Vagina (tissue), 2 donors: ENCODE measurements around the gene RIPPLY3.

Experiments used
- POLR2A ChIP-seq, 2 donors: fragments of 450-650 bp; IDR thresholded peaks; one replicate each; pipeline ENCODE4 v1.6.1; 2017; ENCODE audit warnings: antibody characterized with exemption in 2 of 2, mild to moderate bottlenecking in 2 of 2, moderate library complexity in 2 of 2
- POLR2AphosphoS5 ChIP-seq, 2 donors: sonication (generic); formaldehyde crosslinking; IDR thresholded peaks; one replicate each; pipeline ENCODE4 v1.9.0; 2017; ENCODE audit warnings: antibody characterized with exemption in 2 of 2, mild to moderate bottlenecking in 2 of 2, low read depth in 1 of 2; ENCODE audit not compliant: insufficient read depth in 1 of 2
- TF ChIP-seq, protein P1 (sequence below), 3 experiments: fragments of 450-650 bp in 2 of 3; fragments of 200-600 bp in 1 of 3; sonication (generic) in 1 of 3; IDR thresholded peaks; one replicate each; pipeline ENCODE4 v1.5.1; 2017 to 2019; ENCODE audit warnings: antibody characterized with exemption in 3 of 3, mild to moderate bottlenecking in 2 of 3, moderate library complexity in 2 of 3

DNA sequence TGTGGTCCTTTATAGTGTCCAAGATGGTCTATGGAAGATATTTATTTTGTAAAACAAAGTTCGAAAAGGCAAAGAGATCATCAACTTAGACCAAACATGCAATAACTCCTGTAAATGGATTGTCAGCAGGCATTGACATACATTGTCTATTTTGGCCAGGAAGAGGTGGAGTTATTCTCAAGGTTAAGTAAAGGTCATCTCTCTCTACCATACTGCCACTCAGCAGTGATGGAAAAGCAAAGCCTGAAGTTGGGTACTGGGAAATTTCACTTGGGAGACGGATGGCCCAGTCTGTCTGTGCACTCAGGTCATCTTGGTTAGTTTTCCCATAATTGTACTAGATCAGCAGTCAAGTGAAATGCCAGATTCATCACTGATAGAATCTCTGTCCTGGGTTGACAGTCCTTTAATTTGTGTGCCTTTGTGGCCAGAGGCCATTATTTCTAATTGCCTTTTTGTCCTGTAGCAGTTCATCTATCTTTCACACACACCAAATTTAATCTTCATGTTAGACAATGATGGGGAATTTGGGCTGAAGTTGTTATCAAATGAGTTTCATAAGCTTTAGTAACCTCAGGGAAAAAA, 48.9 kb downstream of the RIPPLY3 start:
- no peak for TF ChIP-seq POLR2A (IDR thresholded peaks at IDR 0.05)
- TF ChIP-seq, protein P1, sequence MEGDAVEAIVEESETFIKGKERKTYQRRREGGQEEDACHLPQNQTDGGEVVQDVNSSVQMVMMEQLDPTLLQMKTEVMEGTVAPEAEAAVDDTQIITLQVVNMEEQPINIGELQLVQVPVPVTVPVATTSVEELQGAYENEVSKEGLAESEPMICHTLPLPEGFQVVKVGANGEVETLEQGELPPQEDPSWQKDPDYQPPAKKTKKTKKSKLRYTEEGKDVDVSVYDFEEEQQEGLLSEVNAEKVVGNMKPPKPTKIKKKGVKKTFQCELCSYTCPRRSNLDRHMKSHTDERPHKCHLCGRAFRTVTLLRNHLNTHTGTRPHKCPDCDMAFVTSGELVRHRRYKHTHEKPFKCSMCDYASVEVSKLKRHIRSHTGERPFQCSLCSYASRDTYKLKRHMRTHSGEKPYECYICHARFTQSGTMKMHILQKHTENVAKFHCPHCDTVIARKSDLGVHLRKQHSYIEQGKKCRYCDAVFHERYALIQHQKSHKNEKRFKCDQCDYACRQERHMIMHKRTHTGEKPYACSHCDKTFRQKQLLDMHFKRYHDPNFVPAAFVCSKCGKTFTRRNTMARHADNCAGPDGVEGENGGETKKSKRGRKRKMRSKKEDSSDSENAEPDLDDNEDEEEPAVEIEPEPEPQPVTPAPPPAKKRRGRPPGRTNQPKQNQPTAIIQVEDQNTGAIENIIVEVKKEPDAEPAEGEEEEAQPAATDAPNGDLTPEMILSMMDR (IDR thresholded peaks at IDR 0.05): no peak
- no peak for TF ChIP-seq POLR2AphosphoS5 (IDR thresholded peaks at IDR 0.05; ENCODE audit: insufficient read depth in 1 of 2, low read depth in 1 of 2)
